IPS DF 19.7 (cell line): ENCODE measurements around the gene FAM193B.

Source experiments
- DNase-seq: peaks from one replicate; pipeline ENCODE4 v3.0.0-alpha.2; 2013; ENCODE audit warnings: low read depth, low spot score

FAM193B gene

GRCh38 chr5:177554474-177555111 lies at the start of gene FAM193B:
Gene FAM193B (minus strand): TSS chr5:177554563. CDS start chr5:177554458, 105 bp downstream.
- DNase-seq, result peak; percentile 69

DNA sequence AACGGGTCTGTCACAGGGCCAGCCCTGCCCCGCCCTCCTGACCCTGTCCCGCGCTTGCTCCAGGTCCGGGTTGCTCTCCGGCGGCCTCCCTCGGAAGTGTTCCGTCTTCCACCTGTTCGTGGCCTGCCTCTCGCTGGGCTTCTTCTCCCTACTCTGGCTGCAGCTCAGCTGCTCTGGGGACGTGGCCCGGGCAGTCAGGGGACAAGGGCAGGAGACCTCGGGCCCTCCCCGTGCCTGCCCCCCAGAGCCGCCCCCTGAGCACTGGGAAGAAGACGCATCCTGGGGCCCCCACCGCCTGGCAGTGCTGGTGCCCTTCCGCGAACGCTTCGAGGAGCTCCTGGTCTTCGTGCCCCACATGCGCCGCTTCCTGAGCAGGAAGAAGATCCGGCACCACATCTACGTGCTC lies 49.8 kb upstream of the FAM193B start:
- DNase-seq, result no peak

- no peak for DNase-seq
Observed at GRCh38 chr5:177603631-177604030, 49.3 kb upstream of the FAM193B start.

GRCh38 chr5:177602458-177602830 lies 48.1 kb upstream of the FAM193B start:
- DNase-seq, result no peak

DNA sequence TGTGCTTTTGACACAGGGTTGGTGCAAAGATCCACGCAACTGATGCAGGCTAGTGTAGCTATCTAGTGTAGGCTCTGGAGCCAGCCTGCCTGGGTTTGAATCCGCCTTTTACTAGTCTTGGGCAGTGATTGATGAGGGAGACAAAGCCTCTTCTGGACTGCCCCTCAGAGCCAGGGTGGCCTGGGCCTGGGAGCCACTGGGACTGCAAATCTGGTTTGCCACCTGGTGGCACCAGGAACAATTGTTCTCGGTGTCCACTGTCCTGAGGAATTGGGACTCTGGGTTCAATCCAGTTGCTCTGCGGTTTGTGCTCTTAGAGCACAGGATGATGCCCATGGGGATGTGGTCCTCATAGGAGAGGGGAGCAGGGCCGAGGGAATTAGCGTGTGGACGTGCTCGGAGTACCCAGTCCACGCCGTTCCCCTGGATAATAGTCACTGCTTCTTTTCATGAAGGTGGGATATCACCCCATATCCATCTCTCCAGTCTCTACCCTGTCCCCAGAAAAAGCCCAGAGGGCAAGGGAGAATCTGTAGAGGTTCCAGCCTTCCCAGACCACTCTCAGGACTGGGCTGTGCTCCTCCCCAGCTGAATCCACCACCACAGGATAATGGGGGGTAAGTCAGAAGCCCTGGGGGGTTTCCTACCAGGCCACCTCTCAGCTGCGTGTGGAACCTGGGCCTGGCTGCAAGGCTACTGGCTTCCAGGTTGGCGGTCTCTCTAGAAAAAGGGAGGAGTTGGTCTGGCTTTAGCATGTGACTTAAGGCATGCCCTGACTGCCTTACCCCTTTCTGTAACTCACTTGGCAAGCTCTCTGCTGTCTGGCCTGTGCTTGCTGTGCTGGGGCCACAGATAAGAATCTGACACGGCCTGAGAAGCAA lies 47.5 kb upstream of the FAM193B start:
- no peak for DNase-seq

DNA sequence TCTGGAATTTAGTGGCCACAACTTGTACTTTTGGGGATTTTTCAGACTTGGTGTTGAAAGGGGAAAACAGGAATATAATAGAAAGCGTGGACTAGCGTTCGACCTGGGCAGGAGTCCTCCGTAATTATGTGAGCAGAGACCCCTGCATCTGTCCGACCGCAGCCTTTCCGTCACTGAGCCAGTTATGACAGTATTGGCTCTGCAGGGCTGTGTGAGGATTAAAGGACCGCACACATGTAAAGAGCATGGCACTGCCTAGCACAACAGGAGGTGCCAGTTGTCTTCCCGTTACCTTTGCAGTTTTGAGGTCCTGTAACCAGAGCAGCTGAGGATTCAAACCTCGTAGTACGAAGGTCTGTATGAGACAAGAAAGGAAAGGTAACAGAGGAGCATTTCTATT lies 46.8 kb upstream of the FAM193B start:
- DNase-seq, result no peak

DNA sequence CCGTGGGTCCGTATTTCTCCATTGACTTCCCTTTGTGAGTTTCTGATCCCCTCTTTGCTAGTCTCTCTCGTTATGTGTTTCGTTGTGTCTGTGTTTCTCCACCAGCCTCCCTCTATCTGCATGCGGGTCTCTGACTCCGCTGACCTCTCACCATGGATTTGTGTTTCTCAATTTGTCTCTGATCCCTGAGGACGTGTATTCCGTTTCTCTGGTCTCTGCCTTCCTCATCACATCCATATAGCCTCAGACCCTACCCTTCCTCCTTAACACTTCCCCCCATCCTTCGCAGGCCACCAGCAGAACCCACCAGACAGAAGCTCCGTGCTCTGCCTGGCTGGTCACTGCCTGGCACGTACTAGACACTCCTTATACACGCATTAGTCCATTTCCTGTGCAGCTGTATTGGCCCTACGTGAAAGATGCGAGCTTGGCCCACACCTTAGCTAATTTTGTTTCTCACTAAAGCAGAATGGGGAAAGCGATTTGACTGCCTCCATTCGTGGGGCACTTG lies 46.2 kb upstream of the FAM193B start:
- DNase-seq, result no peak

DNA sequence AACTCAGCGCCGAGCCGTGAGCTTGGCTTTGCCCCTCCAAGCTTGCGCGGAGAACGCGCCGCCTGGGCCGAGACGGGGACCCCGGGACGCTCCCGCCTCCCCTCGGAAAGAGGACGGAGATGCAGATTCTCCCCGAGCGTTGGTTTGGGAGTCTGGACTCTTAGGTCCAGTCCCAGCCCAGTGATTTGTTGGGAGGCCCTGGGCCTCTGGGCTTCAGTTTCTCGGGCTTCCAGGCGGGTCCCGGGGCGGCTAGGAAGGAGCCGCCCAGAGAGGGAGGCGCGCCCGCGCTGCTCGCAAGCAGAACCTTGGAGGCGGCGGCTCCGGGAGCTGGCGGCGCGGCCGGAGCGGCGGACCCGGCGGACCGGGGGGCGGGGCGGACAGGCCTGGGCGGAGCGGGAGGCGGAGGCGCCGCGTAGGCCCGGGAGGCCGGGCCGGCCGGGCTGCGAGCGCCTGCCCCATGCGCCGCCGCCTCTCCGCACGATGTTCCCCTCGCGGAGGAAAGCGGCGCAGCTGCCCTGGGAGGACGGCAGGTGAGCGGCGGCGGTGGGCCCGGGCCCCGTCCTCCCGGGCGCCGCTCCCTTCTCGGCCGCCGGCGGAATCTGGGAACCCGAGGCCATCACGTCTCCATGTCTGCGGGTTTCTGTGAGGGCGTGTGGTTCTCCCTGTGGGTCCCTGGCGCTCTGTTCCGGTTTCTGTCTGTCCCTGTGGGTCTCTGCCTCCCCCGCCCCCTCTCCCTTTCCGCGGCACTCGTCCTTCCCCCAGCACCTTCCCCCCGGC lies 45.6 kb upstream of the FAM193B start, which contains the start of gene B4GALT7:
TSS of gene B4GALT7 (plus strand) at position 402 of the 777 bp plus-strand sequence. CDS start at position 481, 79 bp downstream.
- DNase-seq, result no peak

GRCh38 chr5:177598477-177598876 lies 44.1 kb upstream of the FAM193B start:
- DNase-seq, result no peak

DNA sequence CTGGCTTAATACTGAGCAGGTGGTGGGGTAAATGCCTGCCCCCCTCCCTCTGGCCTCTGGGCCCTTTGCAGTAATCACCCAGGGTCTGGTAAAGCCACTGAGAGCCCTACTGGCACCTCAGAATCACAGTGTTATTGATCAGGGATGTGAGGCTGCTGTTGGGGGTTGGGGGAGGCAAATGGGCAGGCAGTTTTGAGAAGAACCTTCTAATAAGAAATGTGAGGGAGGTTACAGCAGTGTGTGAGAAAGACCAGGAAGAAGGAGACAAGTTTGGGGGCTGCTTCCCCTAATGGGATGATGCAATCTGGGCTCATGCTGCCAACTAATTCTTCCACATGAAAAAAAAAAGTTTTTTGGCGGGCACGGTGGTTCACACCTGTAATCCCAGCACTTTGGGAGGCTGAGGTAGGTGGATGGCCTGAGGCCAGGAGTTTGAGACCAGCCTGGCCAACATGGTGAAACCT lies 42.4 kb upstream of the FAM193B start:
- DNase-seq, result no peak

GRCh38 chr5:177595991-177596774 lies 41.8 kb upstream of the FAM193B start:
- no peak for DNase-seq

DNA sequence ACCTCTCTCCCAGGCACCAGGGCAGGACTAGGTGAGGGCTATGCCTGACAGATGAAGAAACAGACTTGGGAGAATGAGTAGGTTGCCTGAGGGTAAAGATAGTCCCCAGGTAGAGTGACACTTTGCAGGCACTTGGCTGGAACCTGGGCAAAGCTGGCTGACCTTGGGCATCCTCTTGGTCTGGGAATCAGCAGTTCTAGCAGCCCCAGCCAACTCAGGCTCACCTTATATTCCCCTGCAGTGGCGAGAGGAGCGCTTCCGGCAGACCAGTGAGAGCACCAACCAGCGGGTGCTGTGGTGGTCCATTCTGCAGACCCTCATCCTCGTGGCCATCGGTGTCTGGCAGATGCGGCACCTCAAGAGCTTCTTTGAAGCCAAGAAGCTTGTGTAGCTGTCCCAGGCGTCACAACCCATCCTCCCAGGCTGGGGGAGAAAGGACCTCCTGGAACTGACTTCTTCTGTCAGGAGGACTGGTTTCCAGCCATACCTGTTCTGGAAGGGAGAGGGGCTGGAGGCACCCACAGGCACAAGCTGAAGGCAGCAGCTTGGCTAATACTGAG lies 40.7 kb upstream of the FAM193B start:
- no peak for DNase-seq

DNA sequence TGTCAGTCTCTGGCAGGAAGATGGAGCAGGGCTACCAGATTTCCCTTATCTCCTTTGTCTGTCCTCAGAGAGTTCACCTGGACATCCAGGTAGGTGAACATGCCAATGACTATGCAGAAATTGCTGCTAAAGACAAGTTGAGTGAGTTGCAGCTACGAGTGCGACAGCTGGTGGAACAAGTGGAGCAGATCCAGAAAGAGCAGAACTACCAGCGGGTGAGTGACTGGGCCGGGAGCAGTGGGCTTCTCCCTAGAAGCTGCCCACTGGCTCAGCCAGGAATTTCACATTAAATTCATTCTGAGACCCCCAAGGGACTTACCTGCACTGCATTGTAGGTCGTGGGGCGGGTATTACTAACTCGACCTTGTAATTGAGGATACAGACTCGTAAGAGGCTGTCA lies 39.7 kb upstream of the FAM193B start:
- no peak for DNase-seq

- no peak for DNase-seq
Observed at GRCh38 chr5:177593511-177593910, 39.1 kb upstream of the FAM193B start.

DNA sequence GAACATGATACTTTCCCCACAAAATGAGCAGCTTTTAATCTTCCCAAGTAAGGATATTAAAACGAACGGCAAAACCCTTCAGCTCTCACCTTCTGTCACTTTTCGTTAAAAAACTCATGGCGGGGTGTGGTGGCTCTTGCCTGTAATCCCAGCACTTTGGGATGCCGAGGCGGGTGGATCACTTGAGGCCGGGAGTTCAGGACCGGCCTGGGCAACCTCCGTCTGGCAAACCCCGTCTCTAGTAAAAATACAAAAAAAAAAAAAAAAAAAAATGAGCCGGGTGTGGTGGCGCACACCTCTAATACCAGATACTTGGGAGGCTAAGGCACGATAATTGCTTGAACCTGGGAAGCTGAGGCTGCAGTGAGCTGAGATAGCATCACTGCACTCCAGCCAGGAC lies 38.5 kb upstream of the FAM193B start:
- DNase-seq, result no peak

DNA sequence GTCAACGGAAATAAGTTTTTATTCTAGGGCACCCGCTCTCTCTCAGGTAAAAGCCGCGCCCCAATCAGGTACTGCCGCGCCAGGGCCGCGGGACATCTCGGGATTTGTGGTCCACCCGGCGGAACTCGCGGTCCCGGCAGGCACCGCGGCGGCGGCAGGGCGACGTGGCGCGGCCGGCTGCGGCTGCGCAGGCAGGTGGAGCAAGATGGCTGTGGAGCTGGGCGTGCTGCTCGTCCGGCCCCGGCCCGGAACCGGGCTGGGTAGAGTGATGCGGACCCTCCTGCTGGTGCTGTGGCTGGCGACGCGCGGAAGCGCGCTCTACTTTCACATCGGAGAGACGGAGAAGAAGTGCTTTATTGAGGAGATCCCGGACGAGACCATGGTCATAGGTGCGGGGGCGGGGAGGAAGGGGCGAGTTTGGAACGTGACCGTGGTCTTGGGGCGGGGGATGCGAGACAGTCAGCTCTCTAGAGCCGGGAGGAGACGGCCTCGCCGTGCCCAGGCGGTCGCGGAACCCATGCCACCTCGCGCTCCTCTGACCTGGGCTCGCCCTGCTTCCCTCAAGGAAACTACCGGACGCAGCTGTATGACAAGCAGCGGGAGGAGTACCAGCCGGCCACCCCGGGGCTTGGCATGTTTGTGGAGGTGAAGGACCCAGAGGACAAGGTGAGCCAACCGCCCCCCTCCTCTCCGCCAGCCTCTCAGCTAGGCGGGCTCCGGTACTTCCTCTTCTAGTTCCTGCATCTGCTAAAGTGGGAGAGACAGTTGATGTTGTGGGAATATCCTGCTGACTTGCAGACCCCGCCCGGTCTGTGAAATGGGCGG lies 37.9 kb upstream of the FAM193B start, which contains the start of gene TMED9:
TSS of gene TMED9 (plus strand) at position 194 of the 825 bp plus-strand sequence. CDS start at position 206, 12 bp downstream.
- DNase-seq, result peak; percentile 52

DNA sequence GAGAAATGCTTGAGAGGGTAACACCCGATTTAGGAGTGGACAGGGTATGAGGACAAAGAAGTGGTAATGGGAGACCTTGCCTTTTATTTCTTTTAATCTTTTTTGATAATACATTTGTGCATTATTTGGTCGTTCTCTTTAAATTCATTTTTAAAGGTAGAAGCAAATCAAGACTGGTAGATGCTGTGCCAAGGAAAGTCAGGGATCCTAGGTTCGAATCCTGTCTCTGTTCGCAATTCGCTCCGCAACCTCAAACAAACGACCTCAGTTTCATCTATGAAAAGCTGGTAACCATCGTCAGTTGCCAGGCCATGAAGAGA lies 37.3 kb upstream of the FAM193B start:
- no peak for DNase-seq

GRCh38 chr5:177590406-177590805 lies 36.0 kb upstream of the FAM193B start:
- no peak for DNase-seq

DNA sequence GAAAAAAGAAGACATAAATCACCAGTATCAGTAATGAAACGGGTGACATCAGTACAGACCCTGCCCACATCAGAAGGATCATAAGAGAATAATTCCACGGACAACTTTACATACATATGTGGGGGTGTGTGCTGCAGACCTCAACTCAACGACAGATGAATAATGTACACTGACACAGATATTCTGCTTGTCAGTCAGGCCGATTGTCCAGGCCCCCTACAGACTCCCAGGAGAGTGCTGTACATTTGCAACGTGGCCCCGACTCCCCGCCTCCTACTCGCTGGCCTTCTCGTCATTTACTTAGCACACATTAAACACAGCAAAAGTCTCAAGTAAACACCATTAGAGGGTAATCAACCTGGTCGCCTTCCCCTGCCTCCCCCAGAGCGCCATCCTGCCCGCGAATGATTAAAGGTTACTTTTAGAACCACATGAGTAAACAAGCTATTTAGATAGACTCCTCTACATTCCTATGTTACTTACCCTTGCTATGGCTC lies 34.1 kb upstream of the FAM193B start:
- DNase-seq, result no peak

- no peak for DNase-seq
Observed at GRCh38 chr5:177578316-177578715, 24.0 kb upstream of the FAM193B start.
